HG03354 (cell line): ENCODE data around the gene AGBL4.
"Not testable (repeated sequence)": the region's sequence is repeated elsewhere in the genome, so short reads cannot be mapped to it uniquely, and the experiment has no call there.

Experiments used
- ATAC-seq: cut with Tn5 transposase; IDR thresholded peaks from one replicate; pipeline ENCODE4 v1.9.1; 2021; ENCODE audit warnings: mild to moderate bottlenecking; ENCODE audit not compliant: unreplicated experiment, poor library complexity, severe bottlenecking

Gene AGBL4

GRCh38 chr1:49323925-49324540 lies 699.7 kb downstream of the AGBL4 start:
- ATAC-seq: no peak

- ATAC-seq: not testable (repeated sequence)
Measured at GRCh38 chr1:49320493-49320892, 703.3 kb downstream of the AGBL4 start.

- no peak for ATAC-seq
Measured at GRCh38 chr1:49319426-49319963, 704.3 kb downstream of the AGBL4 start.

GRCh38 chr1:49318218-49318617 lies 705.5 kb downstream of the AGBL4 start:
- no peak for ATAC-seq

GRCh38 chr1:49307457-49307856 lies 716.3 kb downstream of the AGBL4 start:
- no peak for ATAC-seq

- no peak for ATAC-seq
Measured at GRCh38 chr1:49306507-49307070, 717.2 kb downstream of the AGBL4 start.

- ATAC-seq: not testable (repeated sequence)
Measured at GRCh38 chr1:49302400-49302799, 721.4 kb downstream of the AGBL4 start.

GRCh38 chr1:49298304-49298703 lies 725.5 kb downstream of the AGBL4 start:
- no peak for ATAC-seq

- no peak for ATAC-seq
Measured at GRCh38 chr1:49297783-49298182, 726.0 kb downstream of the AGBL4 start.

- no peak for ATAC-seq
Measured at GRCh38 chr1:49294539-49294938, 729.2 kb downstream of the AGBL4 start.

- no peak for ATAC-seq
Measured at GRCh38 chr1:49293016-49293415, 730.7 kb downstream of the AGBL4 start.

GRCh38 chr1:49257211-49258049 lies 766.3 kb downstream of the AGBL4 start:
- not testable (repeated sequence) for ATAC-seq

- no peak for ATAC-seq
Measured at GRCh38 chr1:49252917-49253316, 770.8 kb downstream of the AGBL4 start.

GRCh38 chr1:49251019-49251784 lies 772.6 kb downstream of the AGBL4 start:
- ATAC-seq: no peak

- ATAC-seq: no peak
Measured at GRCh38 chr1:49240709-49241221, 783.0 kb downstream of the AGBL4 start.

- ATAC-seq: no peak
Measured at GRCh38 chr1:49234988-49235387, 788.8 kb downstream of the AGBL4 start.

- no peak for ATAC-seq
Measured at GRCh38 chr1:49229555-49229954, 794.2 kb downstream of the AGBL4 start.

- no peak for ATAC-seq
Measured at GRCh38 chr1:49226758-49227157, 797.0 kb downstream of the AGBL4 start.

- no peak for ATAC-seq
Measured at GRCh38 chr1:49225464-49225863, 798.3 kb downstream of the AGBL4 start.

GRCh38 chr1:49213301-49213700 lies 810.5 kb downstream of the AGBL4 start:
- ATAC-seq: no peak
